ENCODE data around the gene SLC7A8.

SLC7A8 gene

DNA sequence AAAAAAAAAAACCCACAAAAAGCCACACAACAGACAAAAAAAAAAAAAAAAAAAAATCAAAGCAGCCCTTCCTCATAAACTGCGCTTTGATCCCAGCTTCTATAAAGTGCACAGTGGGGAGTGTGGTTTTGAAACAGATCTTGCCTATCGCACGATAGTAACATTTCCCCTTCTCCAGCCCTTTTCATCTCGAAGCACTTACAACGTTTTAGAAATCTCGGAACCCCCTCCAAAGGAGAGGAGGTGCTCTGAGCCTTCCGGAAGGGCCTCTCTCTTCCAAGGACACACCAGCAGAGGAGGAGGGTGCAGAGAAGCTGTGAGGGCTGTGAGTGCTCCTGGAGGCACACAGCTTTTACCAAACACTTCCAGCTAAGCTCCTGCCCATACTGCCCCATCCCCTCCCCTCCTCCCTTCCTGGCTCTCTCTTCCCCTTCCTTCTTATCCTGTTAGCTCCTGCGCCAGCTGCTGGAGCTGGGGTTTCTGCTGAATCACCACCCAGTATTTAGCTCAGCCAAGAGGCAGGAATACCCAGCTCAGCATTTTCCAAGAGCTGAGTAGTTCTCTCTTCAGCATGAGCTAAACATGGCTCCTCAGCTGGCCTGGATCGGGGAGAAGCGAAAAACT, 28.4 kb downstream of the SLC7A8 start:
- peak in 6 of 14 donors; percentile 8 to 48 (median 32) for DNase-seq

DNA sequence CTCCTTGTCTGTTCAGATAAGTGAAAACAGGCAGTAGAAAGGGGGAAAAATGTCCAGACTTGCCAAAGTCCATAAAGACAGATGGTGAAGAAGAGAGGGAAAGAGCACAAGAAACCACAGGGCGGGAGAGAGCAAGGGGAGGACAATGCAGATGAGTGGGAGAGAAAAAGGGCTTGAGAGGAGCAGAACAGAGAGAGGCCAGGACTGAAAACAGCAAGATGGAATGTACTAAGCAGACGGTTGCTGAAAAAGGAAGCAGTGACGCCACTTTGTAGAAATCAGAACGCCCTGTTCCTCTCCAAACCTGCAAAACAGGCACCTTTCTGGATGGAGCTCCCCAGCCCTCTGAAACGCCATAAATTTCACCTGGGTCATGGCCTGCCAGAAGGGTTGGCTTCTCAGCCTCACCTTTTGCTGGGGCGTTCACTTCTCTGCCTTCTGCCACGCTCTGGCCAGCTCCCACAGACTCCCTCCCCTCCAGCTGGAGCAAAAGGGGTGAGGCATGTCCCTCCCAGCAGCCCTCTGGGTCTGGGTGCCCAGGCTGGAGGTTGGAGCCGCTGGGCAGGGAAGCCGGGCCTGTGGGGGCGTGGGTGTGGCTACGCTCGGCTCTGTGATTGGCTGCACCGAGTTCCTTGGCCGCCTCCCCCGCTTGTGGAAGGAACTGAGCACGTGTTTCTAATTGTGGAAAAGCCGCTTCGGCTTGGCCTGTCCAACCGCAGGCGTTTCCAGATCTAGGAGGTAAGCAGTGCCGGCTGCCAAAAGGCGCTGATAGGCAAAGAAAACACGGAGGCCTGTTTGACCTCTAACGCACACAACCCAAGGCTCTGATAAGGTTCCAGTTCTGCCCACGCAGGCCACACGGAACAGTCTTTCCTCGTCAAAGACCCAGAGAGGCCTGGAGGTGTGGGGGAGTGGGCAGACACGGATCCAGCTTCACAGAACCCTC, 29.3 kb downstream of the SLC7A8 start:
- peak in 8 of 14 donors; percentile 5 to 89 (median 32) for DNase-seq

GRCh38 chr14:23151342-23151741, 32.1 kb downstream of the SLC7A8 start:
- DNase-seq = no peak

DNA sequence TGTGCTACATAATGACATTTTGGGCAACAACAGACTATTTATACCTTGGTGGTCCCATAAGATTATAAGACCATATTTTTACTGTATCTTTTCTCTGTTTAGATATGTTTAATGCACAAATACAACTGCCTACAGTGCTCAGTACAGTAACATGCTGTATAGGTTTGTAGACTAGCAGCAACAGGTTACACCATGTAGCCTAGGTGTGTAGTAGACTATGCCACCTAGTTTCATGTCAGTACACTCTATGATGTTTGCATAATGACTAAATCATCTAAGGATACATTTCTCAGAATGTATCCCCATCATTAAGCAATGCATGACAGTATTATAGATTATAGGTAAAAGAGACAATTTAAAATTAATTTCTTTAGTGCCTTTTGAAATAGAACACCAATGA, 33.7 kb downstream of the SLC7A8 start:
- DNase-seq = no peak

- no peak for DNase-seq
Measured at GRCh38 chr14:23148591-23149249, 34.7 kb downstream of the SLC7A8 start.

- DNase-seq = peak in 3 of 14 donors; percentile 8 to 27 (median 16)
Measured at GRCh38 chr14:23147676-23148075, 35.8 kb downstream of the SLC7A8 start.

DNA sequence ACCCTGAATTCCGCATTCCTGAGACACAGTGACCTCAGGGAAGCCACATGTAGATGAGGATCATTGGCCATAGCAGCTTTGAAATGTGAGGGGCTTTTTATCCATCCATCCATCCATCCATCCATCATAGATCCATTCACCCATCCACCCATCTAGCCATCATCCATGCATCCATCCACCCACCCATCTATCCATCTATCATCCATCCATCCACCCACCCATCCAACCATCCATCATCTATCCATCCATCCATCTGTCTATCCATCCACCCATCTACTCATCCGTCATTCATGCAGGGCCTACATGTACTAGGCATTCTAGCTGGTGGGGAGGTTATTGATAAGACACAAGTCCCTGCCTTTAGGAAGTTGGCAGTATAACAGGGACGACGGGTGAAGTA, 36.5 kb downstream of the SLC7A8 start:
- no peak for DNase-seq

DNA sequence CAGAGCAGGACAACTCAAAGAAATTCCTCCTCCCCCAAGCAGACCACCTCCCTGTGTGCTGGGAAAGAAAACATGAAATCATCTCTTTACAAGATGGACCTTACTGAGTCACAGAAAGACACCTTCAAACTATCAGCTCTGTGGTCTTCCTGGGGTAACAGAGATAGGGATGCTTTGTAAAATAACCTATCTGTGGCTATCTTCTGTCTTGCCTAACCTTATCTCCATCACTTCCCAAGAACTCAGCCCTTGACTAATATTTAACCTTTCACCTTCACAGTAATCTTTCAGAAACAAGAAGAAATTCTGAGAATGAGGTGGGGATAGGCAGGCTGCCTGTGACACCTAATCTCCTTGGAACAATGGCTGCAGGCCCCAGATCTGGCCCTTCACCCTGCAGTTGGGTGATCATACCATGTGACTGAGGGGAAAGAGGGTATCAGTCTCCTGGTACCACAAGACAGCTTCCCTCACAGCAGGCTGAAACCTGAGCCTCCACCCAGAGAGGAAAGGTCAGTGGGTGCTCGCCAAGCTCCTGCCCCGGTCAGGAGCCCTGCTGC, 37.0 kb downstream of the SLC7A8 start:
- no peak for DNase-seq

- no peak for DNase-seq
Measured at GRCh38 chr14:23145794-23146350, 37.6 kb downstream of the SLC7A8 start.

- no peak for DNase-seq
Measured at GRCh38 chr14:23143911-23144310, 39.5 kb downstream of the SLC7A8 start.

DNA sequence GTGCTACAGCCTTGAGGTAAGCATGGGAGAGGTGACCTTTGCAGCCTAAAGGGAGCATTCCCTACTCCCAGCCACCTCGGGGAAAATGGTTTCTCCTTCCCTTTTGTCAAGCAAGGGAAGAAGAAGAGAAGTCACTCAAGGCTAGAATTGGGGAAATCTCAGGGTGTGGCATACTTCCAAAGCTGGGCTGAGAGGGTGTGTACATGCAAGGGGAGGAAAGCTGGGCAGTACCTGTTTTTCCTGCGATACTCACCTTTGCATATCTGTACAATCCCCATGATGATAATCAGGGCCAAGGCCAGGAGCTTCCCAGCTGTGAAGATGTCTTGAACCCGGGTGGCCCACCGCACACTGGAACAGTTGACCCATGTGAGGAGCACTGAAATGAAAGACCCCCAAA, 40.6 kb downstream of the SLC7A8 start:
- DNase-seq = no peak

- no peak for DNase-seq
Measured at GRCh38 chr14:23141706-23142444, 41.6 kb downstream of the SLC7A8 start.

- no peak for DNase-seq
Measured at GRCh38 chr14:23140371-23140770, 43.1 kb downstream of the SLC7A8 start.

DNA sequence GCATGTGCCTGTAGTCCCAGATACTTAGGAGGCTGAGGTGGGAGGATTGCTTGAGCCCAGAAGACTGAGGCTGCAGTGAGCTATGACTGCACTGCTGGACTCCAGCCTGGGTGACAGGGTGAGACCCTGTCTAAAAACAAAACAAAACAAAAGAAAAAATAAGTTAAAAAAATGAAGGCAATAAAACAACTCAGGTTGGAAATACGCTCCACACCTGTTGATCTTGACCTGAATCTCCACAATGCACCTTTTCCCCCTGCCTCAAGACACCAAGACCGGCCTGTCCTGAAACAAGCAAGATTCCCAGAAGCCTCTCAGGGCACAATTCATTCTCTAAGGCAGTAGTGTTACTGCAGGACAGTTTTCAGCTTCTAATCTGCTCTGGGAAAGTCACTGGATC, 43.6 kb downstream of the SLC7A8 start:
- no peak for DNase-seq

DNA sequence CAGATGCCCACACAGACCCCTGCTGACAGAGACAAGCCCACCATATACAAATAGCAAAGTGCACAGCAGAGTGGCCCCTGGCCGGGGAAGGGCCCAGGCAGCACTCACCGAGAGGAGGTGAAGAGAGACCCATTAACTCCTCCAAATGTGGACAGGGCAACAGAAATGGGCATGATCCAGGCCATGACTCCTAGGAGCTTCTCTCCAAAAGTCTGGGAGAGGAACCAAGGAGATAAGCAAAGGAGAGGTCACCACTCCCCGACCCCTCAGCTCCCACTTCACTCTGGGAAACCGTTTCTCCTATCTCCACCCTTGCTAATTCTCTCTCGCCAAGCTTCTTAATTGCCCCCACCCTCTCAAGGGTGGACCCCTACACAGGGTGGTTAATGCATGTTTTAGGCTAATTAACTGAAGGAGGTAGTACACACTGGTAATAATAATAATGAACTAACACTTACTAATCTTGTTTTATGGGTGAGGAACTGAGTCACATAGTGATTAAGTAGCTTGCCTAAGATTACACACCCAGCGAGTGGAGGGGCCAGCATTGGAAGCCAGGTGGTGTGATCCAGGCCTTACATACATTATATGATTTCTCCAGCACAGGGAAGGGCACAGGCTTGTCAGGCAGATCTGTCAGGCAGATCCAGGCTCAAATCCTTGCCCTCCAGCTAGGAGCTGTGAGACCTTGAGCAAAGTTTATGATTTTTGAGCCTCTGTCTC, 45.5 kb downstream of the SLC7A8 start:
- no peak for DNase-seq

DNA sequence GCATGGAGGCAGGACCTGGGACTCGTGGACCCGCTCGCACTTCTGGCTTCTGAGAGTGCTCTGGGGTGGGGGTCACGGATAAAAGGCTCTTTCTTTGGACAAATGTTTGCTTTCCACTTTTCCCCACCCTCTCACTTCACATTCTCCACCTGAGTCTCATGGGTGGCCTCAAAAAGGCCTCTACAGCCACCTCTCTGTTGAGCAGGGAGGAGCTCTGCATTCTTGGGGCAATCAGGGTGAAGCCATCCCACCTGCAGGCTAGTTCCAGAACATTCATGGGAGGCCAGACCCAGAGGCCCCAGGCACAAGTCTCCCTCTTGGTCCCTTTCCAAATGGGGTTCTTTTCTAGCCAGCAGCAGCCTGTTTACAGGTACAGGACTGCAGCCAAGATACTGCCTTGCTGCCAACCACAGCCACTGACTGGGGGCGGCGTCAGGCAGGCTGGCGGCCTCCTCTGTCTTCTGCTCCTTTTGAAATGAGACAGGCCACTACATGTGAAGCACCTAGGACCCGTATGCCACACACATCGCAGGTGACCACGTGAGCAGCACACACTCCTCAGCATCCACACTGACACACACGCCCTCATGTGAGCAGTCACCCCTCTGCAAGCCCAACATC, 46.2 kb downstream of the SLC7A8 start:
- peak in 1 of 14 donors; percentile 25 for DNase-seq

DNA sequence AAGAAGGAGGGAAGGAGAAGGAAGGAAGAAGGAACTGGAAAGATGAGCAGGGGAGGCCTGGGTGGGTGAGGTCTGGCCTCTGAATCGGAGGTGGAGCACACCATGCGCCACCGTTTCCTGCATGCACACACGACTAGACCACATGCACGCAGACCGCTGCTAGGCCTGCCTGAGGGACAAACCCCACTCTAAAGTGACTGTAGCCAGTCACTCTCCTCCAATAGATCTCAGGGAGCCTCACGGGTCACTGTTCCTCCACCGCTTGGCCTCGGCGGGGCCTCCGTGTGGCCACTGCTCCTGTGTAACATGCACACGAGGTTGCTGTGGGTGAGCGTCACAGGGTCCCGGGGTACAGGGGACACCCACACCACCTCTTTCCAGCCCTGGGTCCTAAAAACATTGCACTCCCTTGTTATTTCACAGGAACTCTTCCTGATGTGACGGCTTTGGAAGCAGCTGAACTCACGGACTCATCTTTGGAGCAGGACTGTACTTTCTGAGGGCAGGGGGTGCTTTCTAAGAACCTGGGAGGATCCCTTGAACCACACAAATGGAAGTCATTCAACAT, 46.8 kb downstream of the SLC7A8 start:
- no peak for DNase-seq

DNA sequence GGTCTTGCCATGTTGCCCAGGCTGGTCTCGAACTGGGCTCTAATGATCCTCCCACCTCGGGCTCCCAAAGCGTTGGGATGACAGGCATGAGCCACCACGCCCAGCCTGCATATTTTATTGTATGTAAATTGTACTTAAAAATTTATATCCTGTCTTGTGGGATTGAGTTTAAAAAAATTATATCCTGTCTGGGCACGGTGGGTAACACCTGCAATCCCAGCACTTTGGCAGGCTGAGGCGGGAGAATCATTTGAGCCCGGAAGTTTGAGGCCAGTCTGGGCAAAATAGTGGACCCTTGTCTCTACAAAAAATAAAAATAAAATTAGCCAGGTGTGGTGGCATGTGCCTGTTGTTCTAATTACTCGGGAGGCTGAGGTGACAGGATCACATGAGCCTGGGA, 50.5 kb downstream of the SLC7A8 start:
- no peak for DNase-seq

- no peak for DNase-seq
Measured at GRCh38 chr14:23131482-23131881, 52.0 kb downstream of the SLC7A8 start.

GRCh38 chr14:23130871-23131270, 52.6 kb downstream of the SLC7A8 start:
- no peak for DNase-seq

All from C1 segment of cervical spinal cord (tissue), 14 donors.